Activated CD4-positive, alpha-beta T cell treated with anti-CD3 and anti-CD28 coated beads for 4 hours (primary cell): ENCODE results near the gene ASB10.
A peak's percentile ranks its signal among the peaks of the same experiment; 100 is the strongest.

Experiments
- DNase-seq, 2 donors: peaks; one replicate each; pipeline ENCODE4 v3.0.0-alpha.2; 2020

ASB10 gene

DNA sequence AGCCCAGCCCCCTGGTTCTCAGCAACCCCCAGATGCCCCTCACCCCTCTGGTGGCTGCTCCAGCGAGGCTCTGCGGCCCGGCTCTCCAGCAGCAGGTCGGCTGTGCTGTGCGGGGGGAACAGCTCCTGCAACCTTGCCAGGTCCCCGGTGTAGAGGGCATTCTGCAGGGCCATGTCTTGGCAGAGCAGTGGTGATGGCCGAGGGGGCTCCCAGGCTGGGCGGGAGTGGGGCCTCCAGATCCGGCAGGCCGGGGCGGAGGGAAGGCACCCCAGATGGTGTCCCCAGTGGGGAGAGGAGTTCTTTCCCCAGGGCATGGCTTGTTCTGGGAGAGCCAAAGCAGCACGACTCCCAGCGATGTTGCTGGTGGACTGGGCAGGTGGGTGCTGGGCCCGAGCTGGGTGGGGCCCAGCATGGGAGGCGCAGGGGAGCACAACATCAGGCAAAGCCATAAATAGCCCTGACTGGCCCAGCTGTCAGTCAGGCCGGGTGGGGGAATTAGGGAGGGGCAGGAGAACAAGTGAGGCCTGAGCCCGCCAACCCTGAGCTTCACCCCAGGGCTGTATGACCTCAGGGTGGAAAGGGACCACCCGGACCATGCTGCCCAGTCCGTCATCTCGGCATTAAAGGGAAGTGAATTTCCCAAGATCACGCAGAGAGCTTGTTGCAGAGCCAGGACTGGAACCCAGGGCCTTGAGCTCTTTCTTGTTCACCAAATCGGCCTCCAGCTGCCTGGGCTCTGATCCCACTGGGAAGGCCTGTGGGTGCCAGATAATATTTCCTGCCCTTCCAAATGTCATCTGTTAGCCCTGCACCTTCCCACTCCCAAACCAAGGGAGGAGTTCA is 580 bp upstream of the ASB10 start:
- DNase-seq, result no peak

DNA sequence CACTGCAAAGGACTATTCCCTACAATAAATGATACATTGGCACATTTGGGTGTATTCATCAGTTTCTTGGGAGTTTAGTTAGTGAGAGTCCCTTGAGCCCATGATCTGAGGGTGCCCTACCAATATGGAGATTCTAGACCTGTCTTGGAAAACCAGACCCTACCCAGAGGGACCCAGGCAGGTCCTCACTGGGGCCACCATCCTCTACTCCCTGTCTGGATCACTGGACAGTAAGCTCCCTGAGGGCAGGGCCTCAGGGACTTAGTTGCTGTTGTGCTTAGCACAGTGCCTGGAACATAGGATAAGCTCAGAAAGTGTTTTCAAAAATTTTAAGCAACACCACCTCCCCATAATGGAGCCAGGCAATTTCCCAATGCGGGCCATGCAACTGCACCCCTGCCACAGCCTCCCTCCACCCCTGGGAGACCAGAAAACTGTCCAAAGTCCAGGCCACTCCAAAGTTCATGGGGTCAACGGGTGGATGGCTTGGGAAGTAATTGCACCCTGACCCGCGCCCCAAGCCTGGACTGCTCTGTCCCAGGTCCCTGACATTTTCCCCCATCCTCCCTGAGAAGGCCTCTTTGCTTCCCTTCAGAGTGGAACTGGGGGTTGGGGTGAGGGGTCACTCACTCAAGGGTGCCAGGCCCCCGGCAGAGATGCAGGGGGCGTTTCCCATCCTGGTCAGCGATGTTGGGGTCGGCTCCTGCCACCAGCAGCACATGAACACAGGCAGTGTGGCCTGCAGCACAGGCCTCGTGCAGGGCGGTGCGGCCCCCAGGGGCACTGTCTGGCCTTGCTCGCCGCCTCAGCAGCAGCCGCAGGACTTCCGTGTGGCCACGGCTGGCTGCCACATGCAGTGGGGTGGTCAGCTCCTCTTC is 1.0 kb downstream of the ASB10 start:
- no peak for DNase-seq

DNA sequence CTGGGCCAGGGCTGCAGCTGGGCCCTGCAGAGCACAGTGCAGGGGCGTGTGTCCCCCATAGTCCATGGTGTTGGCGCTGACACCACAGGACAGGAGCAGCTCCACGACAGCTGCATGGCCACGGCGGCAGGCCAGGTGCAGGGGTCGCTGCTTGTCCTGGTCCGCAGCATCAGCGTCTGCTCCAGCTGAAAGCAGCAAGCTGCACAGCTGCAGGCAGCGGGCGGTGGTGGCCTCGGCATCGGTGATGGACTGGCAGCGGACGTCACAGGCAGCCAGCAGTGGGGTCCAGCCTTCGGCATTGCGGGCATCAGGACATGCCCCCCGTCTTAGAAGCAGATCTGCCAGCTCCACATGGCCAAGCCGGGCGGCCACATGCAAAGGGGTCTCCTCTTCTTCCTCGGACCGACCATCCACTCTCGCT is 6.0 kb downstream of the ASB10 start:
- DNase-seq, result no peak

DNA sequence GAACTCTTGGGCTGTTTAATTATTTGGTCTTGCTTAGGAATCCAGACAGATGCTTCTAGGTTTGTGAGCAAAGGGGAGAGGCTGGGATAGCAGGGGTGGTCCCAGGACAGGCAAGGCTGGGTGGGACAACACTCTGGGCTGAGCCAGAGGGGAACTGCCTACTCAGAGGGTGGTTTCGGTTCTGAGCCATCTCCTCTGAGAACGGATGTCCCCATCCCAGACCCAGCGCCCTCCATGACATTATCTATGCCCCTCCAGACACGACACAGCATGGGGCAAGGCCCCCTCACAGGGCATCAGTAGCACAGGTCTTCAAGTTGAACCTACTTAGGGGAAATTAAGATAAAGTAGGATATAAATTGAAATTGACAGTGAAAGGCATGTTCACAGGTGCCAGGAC is 7.1 kb downstream of the ASB10 start:
- DNase-seq, result no peak

DNA sequence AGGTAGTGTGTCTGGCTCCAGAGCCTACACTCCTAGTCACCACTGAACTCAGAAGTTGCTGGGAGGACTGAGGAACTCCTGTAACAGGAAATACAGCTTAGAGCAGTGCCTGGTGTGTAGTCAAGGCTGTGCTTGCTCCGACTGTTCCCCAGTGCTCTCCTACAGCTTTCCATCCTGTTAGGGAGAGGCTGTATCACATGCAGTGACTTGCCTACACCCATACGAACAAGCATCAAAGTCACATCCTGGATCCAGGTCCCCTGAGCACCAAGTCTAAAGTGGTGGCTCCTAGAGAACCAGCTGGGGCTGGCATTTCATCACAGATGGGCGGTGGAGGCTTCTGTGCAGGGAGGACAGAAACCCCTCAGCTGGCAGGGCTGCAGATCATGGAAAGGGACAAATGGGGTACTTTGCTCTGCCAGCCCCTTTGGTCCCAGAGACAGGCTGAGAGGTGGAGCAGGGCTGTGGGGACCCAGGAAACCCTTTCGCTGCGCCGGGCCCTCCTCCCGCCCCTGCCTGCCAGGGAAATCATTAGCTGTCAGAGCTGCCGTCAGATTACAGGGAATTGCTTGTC is 7.7 kb downstream of the ASB10 start:
- no peak for DNase-seq

DNA sequence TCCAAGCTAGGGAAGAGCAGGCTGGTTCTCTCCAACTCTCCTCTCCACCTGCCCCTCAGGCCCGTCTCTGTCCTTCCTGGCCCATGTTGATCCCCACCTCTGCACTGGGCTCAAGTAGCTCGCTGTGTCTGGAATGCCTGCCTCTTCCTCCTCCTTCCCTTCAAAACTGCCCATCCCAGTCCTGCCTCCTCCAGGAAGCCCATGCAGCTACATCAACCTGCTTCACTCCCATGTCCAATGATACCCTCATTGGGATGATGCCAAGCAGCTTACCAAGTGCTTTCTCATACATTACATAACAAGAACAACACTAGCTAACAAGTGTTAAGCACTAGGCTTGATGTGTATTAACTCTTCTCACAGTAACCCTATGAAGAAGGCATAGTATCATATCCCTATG is 8.2 kb downstream of the ASB10 start:
- no peak for DNase-seq

DNA sequence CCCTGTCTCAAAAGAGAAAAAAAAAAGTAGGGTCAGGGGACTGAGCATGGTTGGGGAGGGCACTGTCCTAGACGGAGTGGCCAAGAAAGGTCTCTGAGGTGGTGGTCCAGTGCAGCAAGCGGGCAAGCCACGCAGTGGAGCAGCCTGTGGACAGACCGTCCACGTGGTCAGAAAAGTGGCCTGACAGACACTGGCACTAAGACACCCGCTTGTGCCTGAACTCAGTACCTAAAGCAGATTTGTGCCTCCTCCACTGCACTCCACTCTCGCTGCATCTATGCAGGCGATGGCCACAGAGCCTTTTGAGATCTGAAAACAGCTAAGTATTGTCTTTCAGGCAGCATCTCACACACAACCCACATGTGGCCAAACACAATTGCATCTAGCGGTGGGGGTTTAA is 8.8 kb downstream of the ASB10 start:
- no peak for DNase-seq

DNA sequence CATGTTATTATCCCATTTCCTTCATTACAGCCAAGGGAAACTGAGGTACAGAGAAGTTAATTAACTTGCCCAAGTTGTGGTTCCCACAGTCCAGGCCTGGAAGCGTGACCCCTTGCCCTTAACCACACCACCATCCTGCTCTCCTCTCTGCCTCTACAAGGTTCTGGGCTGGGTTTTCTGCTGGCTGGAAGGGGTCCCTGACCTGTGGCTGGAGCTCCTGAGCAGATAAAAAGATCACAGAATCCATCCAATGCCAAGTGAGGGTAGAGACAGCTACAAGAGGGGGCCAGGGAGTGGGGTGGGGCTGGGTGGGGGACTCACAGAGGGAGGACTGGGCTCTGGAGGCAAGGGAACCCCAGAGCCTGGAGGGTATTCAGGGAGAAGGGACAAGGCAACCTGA is 9.7 kb downstream of the ASB10 start:
- DNase-seq, result no peak

DNA sequence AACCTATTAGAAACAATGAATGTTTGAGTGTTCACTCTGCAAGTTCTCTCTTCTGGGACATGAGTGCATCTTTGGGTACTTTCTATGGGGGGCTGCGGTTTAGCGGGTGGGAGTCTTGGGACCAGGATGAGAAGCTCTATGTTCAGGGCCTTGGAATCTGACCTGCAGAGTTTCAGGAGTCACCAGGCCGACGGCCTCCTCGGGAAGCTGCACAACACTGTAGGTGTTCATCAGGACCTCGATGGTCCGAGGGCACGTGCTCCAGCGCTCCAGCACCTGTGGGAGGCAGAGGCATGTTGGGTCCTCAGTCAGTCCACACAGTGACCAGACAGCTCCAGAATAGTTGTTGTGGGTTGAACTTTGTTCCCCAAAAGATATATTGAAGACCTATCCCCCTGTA is 10.6 kb downstream of the ASB10 start:
- no peak for DNase-seq

DNA sequence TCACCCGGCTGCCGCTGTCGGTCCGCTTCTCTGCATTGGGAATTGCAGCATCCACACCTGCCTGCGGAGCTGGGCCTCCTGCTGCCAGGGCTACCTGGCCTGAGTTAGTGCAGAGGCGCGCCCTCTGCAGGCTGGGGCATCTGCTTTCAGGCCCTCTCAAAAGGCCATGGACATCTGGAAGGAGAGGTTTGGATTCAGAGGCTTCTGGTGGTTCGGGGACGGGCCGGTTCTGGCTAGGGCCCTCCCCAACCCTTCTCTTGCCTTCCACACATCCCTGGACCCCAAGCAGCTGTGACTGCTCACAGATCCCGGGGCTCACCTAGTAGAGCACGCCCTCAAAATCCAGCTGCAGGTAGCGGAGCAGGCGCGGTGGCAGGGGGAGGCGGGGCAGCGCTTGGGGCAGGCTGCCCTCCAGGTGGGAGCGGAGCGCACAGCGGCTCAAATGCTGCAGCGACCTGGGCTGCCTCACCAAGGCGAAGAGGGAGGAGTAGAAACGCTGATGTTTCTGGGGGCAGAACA is 11.2 kb downstream of the ASB10 start:
- no peak for DNase-seq

DNA sequence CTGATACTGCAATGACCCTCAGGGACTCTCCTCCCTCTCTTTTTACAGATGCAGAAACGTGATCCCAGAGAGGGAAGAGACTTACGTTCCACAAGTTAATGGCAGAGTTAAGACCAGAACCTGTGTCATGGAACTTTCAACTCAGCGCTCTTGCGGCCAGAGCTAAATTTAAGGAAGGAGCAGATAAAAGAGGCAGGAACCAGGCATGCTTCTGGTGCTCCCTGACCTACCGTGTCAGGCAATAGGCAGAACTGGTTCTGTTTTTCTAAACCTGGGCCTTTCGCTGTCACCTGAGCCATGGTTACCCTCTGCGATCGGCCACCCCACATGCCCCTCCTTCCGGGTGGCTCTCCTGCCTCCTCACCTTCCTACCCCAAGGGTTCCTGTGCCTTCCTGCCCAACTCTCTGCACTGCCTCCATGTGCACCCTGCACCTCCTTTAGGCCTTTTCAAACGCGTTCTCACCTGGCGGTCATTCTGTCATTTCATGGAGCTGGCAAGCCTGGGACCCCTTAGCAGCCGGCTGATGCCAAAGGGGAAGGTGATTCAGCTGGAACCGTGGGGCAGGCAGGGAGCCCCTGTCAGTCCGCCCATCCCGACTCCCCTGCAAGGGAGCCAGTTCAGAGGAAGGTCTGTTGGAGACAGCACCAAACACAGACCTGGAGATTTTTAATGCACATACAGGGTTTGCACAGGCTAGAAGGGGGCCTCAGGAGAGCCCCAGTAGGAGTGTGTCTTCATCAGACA is 11.8 kb downstream of the ASB10 start:
- no peak for DNase-seq

DNA sequence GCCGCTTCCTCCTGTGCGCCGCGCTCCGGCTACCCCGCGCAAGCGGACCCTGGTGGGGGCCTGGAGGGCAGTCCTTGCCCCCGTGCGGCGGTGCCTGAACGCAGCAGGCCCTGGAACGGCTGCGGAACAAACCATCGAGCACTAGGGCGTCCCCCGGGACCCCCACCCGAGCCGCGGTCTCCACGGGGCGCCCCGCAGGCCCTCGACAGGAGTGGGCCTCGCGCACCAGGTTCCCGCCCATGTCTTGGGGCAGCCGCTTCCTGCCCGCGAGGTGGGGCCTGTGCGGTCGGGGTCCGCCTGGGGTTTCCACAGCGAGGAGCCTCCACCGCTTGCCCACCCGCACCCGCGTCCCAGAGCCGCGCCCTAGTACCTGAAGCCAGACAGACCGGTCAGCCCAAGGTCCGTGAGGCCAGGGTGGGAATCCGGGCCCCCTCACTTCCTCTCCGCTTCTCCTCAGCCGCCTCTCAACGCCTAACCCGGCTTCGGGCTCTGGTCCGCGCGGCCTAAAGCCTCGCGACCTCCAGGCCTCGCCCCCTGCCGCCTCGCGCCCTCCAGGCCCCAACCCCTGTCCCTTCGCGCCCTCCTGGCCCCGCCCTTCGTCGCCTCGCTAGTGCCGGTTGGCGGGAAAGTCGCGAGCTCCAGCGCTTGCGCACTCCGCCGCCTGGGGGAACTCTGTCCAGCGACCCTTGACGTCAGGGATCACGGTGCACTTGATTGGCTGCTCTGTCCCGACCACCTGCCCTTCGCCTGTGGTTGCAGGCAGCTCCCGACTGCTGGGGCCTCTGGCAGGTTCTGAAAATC is 12.6 kb downstream of the ASB10 start:
- DNase-seq, result peak in 1 of 2 donors; percentile 18

DNA sequence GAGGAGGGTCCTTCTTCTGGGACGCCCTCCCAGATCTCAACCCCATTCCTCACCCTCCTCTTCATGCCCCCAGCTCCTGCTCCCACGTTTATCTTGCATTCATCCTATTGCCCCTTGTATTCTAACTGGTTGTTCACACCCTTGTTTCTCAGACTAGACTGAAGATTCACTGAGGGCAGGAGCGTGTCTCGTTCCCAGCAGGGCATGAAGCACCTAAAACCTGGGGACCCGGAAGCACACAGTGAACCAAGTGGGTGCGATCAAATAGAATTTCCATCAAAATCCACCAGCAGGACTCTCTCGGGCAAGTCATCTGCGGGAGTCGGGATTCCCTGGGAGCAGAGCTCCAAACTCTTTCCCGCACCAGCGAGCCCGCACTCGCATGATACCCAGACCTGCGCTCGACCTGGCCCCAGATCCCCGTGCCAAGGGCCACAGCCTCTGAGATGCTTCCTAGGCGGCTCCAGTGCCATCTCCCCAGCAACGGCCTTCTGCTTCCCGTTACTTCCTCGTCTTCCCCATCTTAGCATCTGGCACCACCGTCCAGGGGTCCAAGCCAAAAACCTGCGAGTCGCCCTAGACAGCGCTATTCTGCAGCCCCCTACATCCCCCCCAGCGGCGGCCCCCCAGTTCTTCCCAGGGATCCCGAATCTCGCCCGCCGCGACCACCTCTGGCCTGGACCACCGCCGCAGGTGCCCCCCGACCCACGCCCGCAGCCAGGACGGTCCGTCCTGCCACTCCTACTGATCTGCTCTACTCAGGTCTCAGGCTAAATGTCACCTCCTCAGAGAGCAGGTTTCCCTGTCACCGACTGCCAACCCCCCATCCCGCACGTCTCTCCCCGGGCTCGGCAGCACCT is 13.4 kb downstream of the ASB10 start:
- DNase-seq, result no peak

DNA sequence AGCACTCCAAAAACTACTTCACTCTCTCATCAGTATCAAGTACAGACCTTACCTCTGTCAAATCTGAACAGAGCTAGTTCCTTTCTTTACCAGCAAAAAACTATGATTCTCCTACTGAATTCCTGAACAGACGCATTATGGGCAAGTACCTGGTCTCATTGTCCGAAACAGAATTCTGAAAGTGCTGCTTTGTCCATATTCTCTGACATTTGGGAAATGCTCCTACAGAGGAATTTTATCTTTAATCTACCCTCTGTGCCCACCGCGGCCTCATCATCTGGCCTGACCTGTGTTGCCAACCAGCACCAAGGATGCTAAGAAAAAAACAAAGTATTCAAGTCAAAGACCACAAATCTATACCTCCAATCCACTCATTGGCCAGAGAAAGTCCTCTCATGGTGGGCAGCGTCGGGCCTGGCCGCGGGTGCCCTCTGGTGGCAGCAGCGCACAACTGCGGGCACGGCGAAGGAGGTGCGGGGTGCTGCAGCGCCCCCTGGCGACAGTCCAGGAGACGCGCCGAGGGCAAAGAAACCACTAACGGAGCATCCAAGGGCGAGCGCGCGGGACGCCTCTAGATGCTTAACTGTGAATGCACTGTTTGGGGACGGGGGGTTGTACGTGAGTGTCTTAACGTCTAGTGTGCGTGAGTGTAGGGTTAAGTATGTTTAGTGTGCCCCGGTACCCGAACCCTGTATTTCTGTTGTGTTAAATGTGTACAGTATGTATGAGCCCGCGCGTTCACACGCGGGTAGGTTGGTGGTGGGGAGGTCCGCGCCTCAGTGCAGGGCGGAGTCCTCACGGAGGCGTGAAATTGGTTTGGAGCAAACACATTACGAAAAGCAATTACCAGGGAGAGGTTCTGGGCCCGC is 14.5 kb downstream of the ASB10 start:
- DNase-seq, result peak; percentile 74 to 75

DNA sequence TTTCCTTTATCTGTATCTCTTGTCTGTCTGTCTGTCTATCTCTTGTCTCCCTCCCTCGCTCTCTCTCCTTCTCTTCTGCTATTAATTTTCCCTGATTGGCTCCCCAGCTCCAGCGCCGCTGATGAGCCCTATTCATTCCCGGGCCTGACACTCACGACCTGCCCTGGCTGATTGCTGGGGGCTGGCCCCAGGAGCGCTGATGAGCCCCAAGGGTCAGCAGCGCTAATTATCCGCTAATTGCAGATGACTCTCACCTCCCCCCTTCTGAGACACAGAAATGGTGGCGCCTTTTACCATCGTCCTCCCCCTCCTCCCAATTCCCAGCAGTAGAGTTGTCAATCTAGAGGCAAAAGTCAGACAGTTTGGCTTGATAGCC is 18.3 kb downstream of the ASB10 start:
- no peak for DNase-seq

DNA sequence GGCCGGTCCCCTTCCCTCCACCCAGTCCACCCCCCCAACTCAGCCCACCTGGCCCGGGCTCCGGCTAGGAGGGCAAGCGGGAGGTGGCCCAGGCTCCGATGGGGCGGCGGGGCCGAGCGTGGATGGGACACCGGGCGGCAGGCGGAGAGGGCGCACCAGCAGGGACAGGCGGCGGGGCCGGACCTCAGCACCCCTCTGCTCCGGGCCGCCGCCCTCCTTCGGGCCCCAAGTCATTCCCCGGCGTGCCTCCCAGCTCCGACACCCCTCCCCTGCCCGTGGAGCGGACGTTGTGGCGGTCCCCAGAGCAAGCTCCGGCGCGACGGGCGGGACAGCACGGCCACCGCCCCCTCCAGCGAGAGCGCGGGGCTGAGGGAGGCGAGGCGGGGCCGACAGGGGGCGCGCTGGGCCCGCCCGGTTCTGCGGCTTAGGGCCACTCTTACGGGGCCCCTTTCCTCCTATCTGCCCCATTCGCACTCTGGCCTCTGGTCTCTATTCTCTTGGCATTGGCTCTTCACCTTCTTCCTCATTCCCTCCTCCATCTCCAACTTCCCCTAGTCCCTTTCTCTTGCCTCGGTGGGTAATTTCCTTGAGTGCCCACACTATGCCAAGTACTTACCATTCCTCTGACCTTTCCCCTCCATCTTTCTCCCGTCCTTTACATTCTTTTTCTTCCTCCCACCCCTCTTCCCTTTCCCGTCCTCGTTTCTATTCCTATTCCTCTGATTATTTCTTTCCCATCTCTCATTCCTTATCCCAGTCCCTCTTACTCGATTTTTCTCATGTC is 18.9 kb downstream of the ASB10 start:
- peak; percentile 48 to 55 for DNase-seq

DNA sequence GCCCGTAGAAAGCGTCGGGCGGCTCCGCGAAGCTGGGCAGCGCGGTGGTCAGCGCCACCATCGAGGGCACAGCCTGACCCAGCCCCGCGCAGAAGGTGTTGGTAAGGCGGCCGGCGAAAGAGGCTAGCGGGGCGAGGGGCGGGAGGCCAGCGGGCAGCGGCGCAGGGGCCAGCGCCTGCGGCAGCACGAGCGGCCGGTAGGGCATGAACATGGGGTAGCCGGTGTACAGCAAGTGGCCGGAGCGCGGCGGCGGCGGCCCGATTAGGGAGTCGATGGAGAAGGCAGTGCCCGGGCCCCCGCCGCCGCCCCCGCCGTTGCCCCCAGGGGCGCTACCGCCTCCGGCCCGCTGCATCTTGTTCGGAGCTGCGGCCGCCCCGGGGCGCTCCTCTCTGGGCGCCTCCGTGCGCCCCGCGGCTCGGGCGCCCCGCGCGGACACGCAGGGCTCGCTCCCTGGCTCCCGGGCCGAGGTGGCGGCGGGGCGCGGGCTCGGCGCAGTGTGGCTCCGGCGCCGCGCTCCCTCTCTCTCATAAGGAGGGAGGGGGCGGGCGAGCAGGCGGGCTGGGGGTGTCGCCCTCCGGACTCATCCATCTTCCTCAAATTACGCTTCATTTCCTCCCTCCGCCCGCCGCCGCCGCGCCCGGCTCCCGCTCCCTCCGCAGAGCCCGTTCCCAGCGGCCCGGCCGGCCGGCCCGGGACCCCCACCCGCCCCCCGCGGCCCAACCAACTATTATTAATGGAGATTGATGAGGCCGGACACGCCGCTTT is 19.7 kb downstream of the ASB10 start, which contains the start of gene GBX1:
GBX1 (minus strand) TSS at position 498 of the 765 bp plus-strand sequence; CDS start at position 352, 146 bp downstream.
- no peak for DNase-seq

DNA sequence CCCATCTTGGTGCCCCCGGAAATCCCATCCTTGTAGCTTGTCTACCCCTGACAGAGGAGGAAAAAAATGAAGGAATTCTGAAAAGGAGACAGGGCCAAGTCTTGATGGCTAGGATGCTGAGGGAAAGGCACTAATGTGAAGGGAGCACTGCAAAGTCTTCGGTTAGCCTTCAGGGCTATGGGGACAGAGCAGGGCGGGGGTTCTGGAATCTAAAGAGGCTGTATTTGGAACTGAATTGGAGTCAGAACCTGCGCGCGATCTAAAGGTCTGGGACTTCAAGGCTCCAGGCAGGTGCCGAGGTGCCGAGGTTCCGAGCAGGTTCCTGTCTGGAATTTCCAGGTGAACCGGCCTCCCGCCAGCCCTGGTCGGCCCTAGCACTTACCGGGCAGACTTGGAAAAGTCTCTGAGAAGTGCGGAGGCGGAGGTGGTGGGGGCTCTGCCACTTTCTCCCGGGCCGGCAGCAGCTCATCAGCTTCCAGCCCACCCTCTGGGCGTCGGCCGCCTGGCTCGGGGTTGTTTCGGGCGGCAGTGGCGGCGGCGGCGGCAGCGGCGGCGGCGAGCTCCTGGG is 20.3 kb downstream of the ASB10 start:
- no peak for DNase-seq
